ENCODE data around the gene SLC7A10. TPM values are rescaled to one million over a fixed set of nuclear protein-coding genes. Genes with fewer than 3 reads are reported as not detected.
"Not testable (repeated sequence)": the region's sequence is repeated elsewhere in the genome, so short reads cannot be mapped to it uniquely, and the experiment has no call there.

Gene SLC7A10
- total RNA-seq, 2 donors from 2014 or later = 0.22 TPM; not detected in 1

DNA sequence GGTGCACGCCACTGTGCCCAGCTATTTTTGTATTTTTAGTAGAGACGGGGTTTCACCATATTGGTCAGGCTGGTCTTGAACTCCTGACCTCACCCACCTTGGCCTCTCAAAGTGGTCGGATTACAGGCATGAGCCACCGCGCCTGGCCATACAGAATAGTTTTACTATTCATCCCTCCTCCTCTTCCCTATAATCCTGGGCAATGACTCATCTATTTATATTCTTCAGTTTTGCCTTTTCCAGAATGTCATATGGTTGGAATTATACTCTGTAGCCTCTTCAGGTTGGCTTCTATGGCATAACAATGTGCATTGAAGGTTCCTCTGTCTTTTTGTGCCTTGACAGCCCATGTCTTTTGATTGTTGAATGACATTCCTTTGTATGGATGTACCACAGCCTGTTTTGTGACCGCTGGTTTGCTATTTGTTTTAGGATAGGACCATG is 53.7 kb downstream of the SLC7A10 start:
- no peak for DNase-seq
- ATAC-seq = peak; percentile 10
- intact Hi-C loops (cut with DNase I, micrococcal nuclease) = loop anchor here in 1 of 2 donors (10.0 kb wide), 1 partner anchor 133 kb away; the partner anchor contains the start of gene CEBPA

GRCh38 chr19:33171222-33171795 is 54.3 kb downstream of the SLC7A10 start:
- peak; percentile 73 for ATAC-seq
- DNase-seq = no peak
- intact Hi-C loops (cut with DNase I, micrococcal nuclease) = loop anchor here in 1 of 2 donors (10.0 kb wide), 1 partner anchor 133 kb away; the partner anchor contains the start of gene CEBPA

GRCh38 chr19:33168528-33168927 is 57.1 kb downstream of the SLC7A10 start:
- no peak for DNase-seq
- intact Hi-C loops (cut with DNase I, micrococcal nuclease) = no loop called here

DNA sequence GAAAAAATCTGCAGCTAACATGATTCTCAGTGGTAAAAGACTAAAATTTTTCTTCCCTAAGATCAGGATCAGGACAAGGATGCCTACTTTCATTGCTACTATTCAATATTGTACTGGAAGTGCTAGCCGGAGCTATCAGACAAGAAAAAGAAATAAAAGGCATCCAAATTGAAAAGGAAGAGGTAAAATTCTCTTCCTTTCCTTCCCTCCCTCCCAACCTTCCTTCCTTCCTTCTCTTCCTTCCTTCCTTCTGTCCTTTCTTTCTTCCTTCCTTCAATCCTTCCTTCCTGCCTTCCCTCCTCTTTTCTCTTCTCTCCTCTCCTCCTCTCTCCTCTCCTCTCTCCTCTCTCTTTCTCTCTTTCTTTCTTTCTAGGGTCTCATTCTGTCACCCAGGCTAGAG is 58.2 kb downstream of the SLC7A10 start:
- ATAC-seq = no peak
- intact Hi-C loops (cut with DNase I, micrococcal nuclease) = no loop called here
- DNase-seq = no peak

More at GRCh38 chr19:33168528-33168927, 57.1 kb downstream of the SLC7A10 start:
- ATAC-seq = no peak

GRCh38 chr19:33166037-33166436 is 59.6 kb downstream of the SLC7A10 start:
- intact Hi-C loops (cut with DNase I, micrococcal nuclease); DNase-seq; ATAC-seq: not testable (repeated sequence)

- intact Hi-C loops (cut with DNase I, micrococcal nuclease) = no loop called here
- no peak for ATAC-seq
- no peak for DNase-seq
Measured at GRCh38 chr19:33163481-33163880, 62.2 kb downstream of the SLC7A10 start.

DNA sequence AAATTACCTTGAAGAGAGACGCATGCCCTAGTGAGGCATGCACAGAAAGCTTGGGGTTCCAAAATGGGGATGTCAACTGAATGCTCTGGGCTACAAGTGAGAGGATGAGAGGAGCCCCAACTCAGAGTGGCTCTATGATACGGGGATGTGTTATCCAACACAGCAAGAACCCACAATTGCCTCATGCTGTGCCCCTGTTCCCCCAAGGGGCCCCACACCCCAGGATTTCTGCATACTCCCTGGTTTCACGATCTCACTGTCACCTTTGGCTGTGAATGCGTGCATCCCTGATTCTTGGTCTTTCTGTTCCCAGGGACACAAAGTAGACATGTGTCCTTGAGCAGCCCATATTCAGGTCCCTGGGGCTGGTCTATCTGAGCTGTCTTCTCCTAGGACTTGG is 64.4 kb downstream of the SLC7A10 start:
- intact Hi-C loops (cut with DNase I, micrococcal nuclease) = no loop called here
- no peak for ATAC-seq
- DNase-seq = no peak

DNA sequence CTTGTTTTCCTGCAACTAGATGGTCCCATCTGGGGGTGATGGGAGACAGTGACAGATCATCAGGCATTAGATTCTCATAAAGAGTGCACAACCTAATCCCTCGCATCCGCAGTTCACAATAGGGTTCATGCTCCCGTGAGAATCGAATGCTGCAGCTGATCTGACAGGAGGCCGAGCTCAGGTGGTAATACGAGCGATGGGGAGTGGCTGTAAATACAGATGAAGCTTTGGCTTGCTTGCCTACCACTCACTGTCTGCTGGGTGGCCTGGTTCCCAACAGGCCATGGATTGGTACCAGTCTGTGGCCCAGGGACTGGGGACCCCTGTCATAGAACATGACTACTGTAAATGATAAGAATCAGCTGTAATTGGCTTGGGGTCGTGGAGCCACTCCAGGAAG is 65.8 kb downstream of the SLC7A10 start:
- DNase-seq = no peak
- intact Hi-C loops (cut with DNase I, micrococcal nuclease) = no loop called here
- ATAC-seq = no peak

DNA sequence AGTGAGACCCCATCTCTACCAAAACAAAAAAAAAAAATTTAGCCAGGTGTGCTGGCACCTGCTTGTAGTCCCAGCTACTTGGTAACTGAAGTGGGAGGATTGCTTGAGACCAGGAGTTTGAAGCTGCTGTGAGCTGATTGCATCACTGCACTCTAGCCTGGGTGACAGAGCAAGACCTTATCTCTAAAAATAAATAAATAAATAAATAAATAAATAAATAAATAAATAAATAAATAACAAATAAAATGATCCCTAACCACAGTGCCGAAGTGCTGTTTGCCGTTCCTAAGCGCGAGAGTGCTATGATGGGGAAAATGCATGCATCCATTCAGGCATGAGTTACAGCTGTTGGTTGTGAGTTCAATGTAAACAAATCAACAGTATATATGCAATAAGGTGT is 66.5 kb downstream of the SLC7A10 start:
- DNase-seq = no peak
- intact Hi-C loops (cut with DNase I, micrococcal nuclease) = no loop called here
- ATAC-seq = no peak

Other genes with a start within 250 kb of the SLC7A10 start
- gene RHPN2, start 161.0 kb downstream of the SLC7A10 start, total RNA-seq = 10 to 100 TPM; 86.5 to 87.5 TPM
- 10 to 100 TPM in 1 of 2 donors, 1 to 10 TPM in 1; 8.3 to 10.9 TPM for gene GPATCH1, start 144.7 kb downstream of the SLC7A10 start, total RNA-seq
- gene WDR88, start 93.7 kb downstream of the SLC7A10 start, total RNA-seq = not detected
- 10 to 100 TPM in 1 of 2 donors, 1 to 10 TPM in 1; 7.2 to 12.4 TPM for gene LRP3, start 31.5 kb downstream of the SLC7A10 start, total RNA-seq
- 10 to 100 TPM; 70.6 to 73.5 TPM for gene CEBPA, start 76.7 kb upstream of the SLC7A10 start, total RNA-seq
- 10 to 100 TPM; 70.1 to 73.2 TPM for gene CEBPG, start 147.9 kb upstream of the SLC7A10 start, total RNA-seq